GM21723 (cell line): ENCODE measurements around the gene IGSF11.
"Not testable (repeated sequence)": the region's sequence is repeated elsewhere in the genome, so short reads cannot be mapped to it uniquely, and the experiment has no call there.

Source experiments
- ATAC-seq: cut with Tn5 transposase; IDR thresholded peaks from one replicate; pipeline ENCODE4 v1.9.1; 2021; ENCODE audit warnings: mild to moderate bottlenecking, moderate library complexity; ENCODE audit not compliant: unreplicated experiment

The IGSF11 gene

GRCh38 chr3:119034256-119035013 lies at the start of gene IGSF11:
Gene IGSF11, minus strand, starts transcription at chr3:119034846. Its CDS starts 264 bp downstream, at chr3:119034582.
- peak; percentile 97 for ATAC-seq

GRCh38 chr3:119080364-119080763 lies 45.7 kb upstream of the IGSF11 start:
- ATAC-seq, result no peak

GRCh38 chr3:119073258-119074001 lies 38.8 kb upstream of the IGSF11 start:
- no peak for ATAC-seq

- ATAC-seq, result not testable (repeated sequence)
Measured at GRCh38 chr3:119072451-119072850, 37.8 kb upstream of the IGSF11 start.

- ATAC-seq, result no peak
Measured at GRCh38 chr3:119069725-119070124, 35.1 kb upstream of the IGSF11 start.

- ATAC-seq, result no peak
Measured at GRCh38 chr3:119063471-119063870, 28.8 kb upstream of the IGSF11 start.

- ATAC-seq, result no peak
Measured at GRCh38 chr3:119062892-119063291, 28.2 kb upstream of the IGSF11 start.

- ATAC-seq, result no peak
Measured at GRCh38 chr3:119044593-119044992, 9.9 kb upstream of the IGSF11 start.

- ATAC-seq, result no peak
Measured at GRCh38 chr3:119042162-119042561, 7.5 kb upstream of the IGSF11 start.

GRCh38 chr3:119035014-119035346 lies 334 bp upstream of the IGSF11 start:
- no peak for ATAC-seq

GRCh38 chr3:119033393-119034255 lies 1.0 kb downstream of the IGSF11 start:
- no peak for ATAC-seq

GRCh38 chr3:119025171-119025795 lies 9.4 kb downstream of the IGSF11 start:
- ATAC-seq, result no peak

GRCh38 chr3:119019767-119020518 lies 14.7 kb downstream of the IGSF11 start:
- no peak for ATAC-seq

GRCh38 chr3:119018690-119019463 lies 15.8 kb downstream of the IGSF11 start:
- no peak for ATAC-seq

- ATAC-seq, result no peak
Measured at GRCh38 chr3:119015942-119016341, 18.7 kb downstream of the IGSF11 start.

GRCh38 chr3:119013951-119014350 lies 20.7 kb downstream of the IGSF11 start:
- no peak for ATAC-seq

- ATAC-seq, result no peak
Measured at GRCh38 chr3:119011528-119011927, 23.1 kb downstream of the IGSF11 start.

- no peak for ATAC-seq
Measured at GRCh38 chr3:118997190-118997589, 37.5 kb downstream of the IGSF11 start.

- ATAC-seq, result no peak
Measured at GRCh38 chr3:118991775-118992174, 42.9 kb downstream of the IGSF11 start.
